Body of pancreas (tissue), 4 donors: Measurements from ENCODE around the gene NHLH1.

Experiments used
- POLR2A ChIP-seq, 3 donors: fragments of 450-650 bp; IDR thresholded peaks; one replicate each; pipeline ENCODE4 v1.6.1; 2016; ENCODE audit warnings: antibody characterized with exemption in 3 of 3, mild to moderate bottlenecking in 2 of 3
- TF ChIP-seq, protein P1 (sequence below), 7 experiments: fragments of 450-650 bp in 4 of 7; fragments of 200-600 bp in 3 of 7; sonication (generic) in 3 of 7; IDR thresholded peaks; one replicate each; pipeline ENCODE4 v1.5.1; 2016 to 2019; ENCODE audit warnings: antibody characterized with exemption in 7 of 7

GRCh38 chr1:160363010-160363409 is 3.9 kb upstream of the NHLH1 start:
- TF ChIP-seq, protein P1, sequence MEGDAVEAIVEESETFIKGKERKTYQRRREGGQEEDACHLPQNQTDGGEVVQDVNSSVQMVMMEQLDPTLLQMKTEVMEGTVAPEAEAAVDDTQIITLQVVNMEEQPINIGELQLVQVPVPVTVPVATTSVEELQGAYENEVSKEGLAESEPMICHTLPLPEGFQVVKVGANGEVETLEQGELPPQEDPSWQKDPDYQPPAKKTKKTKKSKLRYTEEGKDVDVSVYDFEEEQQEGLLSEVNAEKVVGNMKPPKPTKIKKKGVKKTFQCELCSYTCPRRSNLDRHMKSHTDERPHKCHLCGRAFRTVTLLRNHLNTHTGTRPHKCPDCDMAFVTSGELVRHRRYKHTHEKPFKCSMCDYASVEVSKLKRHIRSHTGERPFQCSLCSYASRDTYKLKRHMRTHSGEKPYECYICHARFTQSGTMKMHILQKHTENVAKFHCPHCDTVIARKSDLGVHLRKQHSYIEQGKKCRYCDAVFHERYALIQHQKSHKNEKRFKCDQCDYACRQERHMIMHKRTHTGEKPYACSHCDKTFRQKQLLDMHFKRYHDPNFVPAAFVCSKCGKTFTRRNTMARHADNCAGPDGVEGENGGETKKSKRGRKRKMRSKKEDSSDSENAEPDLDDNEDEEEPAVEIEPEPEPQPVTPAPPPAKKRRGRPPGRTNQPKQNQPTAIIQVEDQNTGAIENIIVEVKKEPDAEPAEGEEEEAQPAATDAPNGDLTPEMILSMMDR (IDR thresholded peaks at IDR 0.05): no peak
- no peak for TF ChIP-seq POLR2A (IDR thresholded peaks at IDR 0.05)
